IMR-90 (cell line): Measurements from ENCODE around the gene CLTA. TPM values are rescaled to one million over a fixed set of nuclear protein-coding genes. Genes with fewer than 3 reads are reported as not detected.

Source experiments
- ATAC-seq: fragments of 200-7000 bp; cut with Tn5 transposase; 2 replicates; pipeline ENCODE4 v1.9.1; 2020; ENCODE audit warnings: low read depth, mild to moderate bottlenecking, moderate library complexity
- BruUV-seq: library from RNA; stranded (reverse); fragments of 400-500 nt; replicated peaks from 2 replicates; lab custom pipeline; 2021; lab: Mats Ljungman, UMichigan
- CTCF ChIA-PET: fragments of 300-600 bp; formaldehyde crosslinking; extraction: SDS; loops from one replicate; lab custom pipeline; 2021; ENCODE audit warnings: antibody characterized with exemption; lab: Yijun Ruan, JAX
- POLR2A ChIA-PET: fragments of 300-600 bp; sonication (Branson Sonifier 250); formaldehyde crosslinking; loops from one replicate; lab custom pipeline; 2022; ENCODE audit warnings: antibody characterized with exemption; ENCODE audit not compliant: unreplicated experiment; lab: Charles Lee
- DNase-seq: peaks from one replicate; pipeline ENCODE4 v3.0.0; 2013
- H2AFZ ChIP-seq: replicated peaks from 2 replicates; pipeline ENCODE3; 2013; ENCODE audit warnings: low read length, mild to moderate bottlenecking; ENCODE audit not compliant: poor library complexity
- H2AK5ac ChIP-seq: 2 replicates; pipeline ENCODE4 v1.6.1; 2013; ENCODE audit warnings: low read depth, low read length, inconsistent platforms
- H2AK9ac ChIP-seq: replicated peaks from 2 replicates; pipeline ENCODE3; 2013; ENCODE audit warnings: mild to moderate bottlenecking, low read depth, low read length, moderate library complexity; ENCODE audit not compliant: poor library complexity
- H2BK120ac ChIP-seq: 2 replicates; pipeline ENCODE4 v1.6.1; 2013; ENCODE audit warnings: low read depth, low read length, inconsistent platforms
- H2BK15ac ChIP-seq: 3 replicates; pipeline ENCODE4 v1.6.1; 2013; ENCODE audit warnings: low read depth, low read length, inconsistent platforms
- H2BK20ac ChIP-seq: 2 replicates; pipeline ENCODE4 v1.6.1; 2013; ENCODE audit warnings: low read depth, mild to moderate bottlenecking, inconsistent platforms, low read length, moderate library complexity
- H2BK5ac ChIP-seq: 2 replicates; pipeline ENCODE4 v1.6.1; 2013; ENCODE audit warnings: mild to moderate bottlenecking, low read depth, low read length, inconsistent platforms; ENCODE audit not compliant: poor library complexity, severe bottlenecking
- H3K14ac ChIP-seq: replicated peaks from 2 replicates; pipeline ENCODE4 v1.6.1; 2013; ENCODE audit warnings: low read depth, low read length, inconsistent platforms
- H3K18ac ChIP-seq: 2 replicates; pipeline ENCODE4 v1.6.1; 2013; ENCODE audit warnings: low read depth, low read length, control low read depth
- H3K23ac ChIP-seq: 2 replicates; pipeline ENCODE4 v1.6.1; 2013; ENCODE audit warnings: low read depth, low read length, inconsistent platforms
- H3K27ac ChIP-seq: 2 replicates; pipeline ENCODE4 v1.5.1; 2013; ENCODE audit warnings: mild to moderate bottlenecking, control low read depth, low read length; ENCODE audit not compliant: insufficient read depth
- H3K27me3 ChIP-seq: 2 replicates; pipeline ENCODE4 v1.6.1; 2013; ENCODE audit warnings: low read length; ENCODE audit not compliant: control insufficient read depth, insufficient read depth
- H3K36me3 ChIP-seq: 2 replicates; pipeline ENCODE4 v1.6.1; 2013; ENCODE audit warnings: low read length, mixed read lengths; ENCODE audit not compliant: control insufficient read depth, insufficient read depth
- H3K4ac ChIP-seq: 2 replicates; pipeline ENCODE4 v1.6.1; 2013; ENCODE audit warnings: low read depth, low read length, inconsistent platforms
- H3K4me1 ChIP-seq: 2 replicates; pipeline ENCODE4 v1.6.1; 2013; ENCODE audit warnings: low read length, mixed read lengths; ENCODE audit not compliant: control insufficient read depth, insufficient read depth
- H3K4me2 ChIP-seq: 2 replicates; pipeline ENCODE4 v1.6.1; 2013; ENCODE audit warnings: low read depth, mild to moderate bottlenecking, control low read depth, low read length, moderate library complexity
- H3K4me3 ChIP-seq: 2 replicates; pipeline ENCODE4 v1.5.1; 2013; ENCODE audit warnings: low read depth, mild to moderate bottlenecking, control low read depth, low read length, moderate library complexity; ENCODE audit not compliant: insufficient read depth
- H3K56ac ChIP-seq: 2 replicates; pipeline ENCODE4 v1.6.1; 2013; ENCODE audit warnings: low read length, inconsistent platforms; ENCODE audit not compliant: insufficient read depth; ENCODE audit errors: extremely low read depth
- H3K79me1 ChIP-seq, 2 experiments: 2 replicates each; pipeline ENCODE4 v1.6.1; 2013; ENCODE audit warnings: low read length in 2 of 2, inconsistent platforms in 1 of 2, low read depth in 1 of 2
- H3K9ac ChIP-seq: 2 replicates; pipeline ENCODE4 v1.6.1; 2013; ENCODE audit warnings: low read depth, low read length, control low read depth
- H3K9me1 ChIP-seq: 2 replicates; pipeline ENCODE4 v1.6.1; 2013; ENCODE audit warnings: low read length, inconsistent platforms; ENCODE audit not compliant: insufficient read depth
- H3K9me3 ChIP-seq: 2 replicates; pipeline ENCODE4 v1.6.1; 2013; ENCODE audit warnings: low read length; ENCODE audit not compliant: control insufficient read depth, insufficient read depth
- H4K20me1 ChIP-seq: 2 replicates; pipeline ENCODE4 v1.6.1; 2013; ENCODE audit warnings: low read length, inconsistent platforms; ENCODE audit not compliant: insufficient read depth
- H4K5ac ChIP-seq: 2 replicates; pipeline ENCODE4 v1.6.1; 2013; ENCODE audit warnings: mild to moderate bottlenecking, low read depth, low read length, control low read depth
- H4K8ac ChIP-seq, 2 experiments: 2 replicates each; pipeline ENCODE4 v1.6.1; 2013; ENCODE audit warnings: low read depth in 2 of 2, low read length in 2 of 2, control low read depth in 1 of 2, inconsistent platforms in 1 of 2
- H4K91ac ChIP-seq: 2 replicates; pipeline ENCODE4 v1.6.1; 2013; ENCODE audit warnings: low read depth, low read length, inconsistent platforms; ENCODE audit not compliant: insufficient read depth
- FOS ChIP-seq: fragments of 150-350 bp; IDR thresholded peaks from 2 replicates; pipeline ENCODE4 v1.6.1; 2016; ENCODE audit warnings: low read depth, low read length
- MAFK ChIP-seq: IDR thresholded peaks from 2 replicates; pipeline ENCODE4 v1.6.1; 2012; ENCODE audit warnings: low read depth, low read length, improper control_type of control experiment
- NFE2L2 ChIP-seq: fragments of 150-350 bp; IDR thresholded peaks from 2 replicates; pipeline ENCODE4 v1.6.1; 2016; ENCODE audit warnings: low read depth, mild to moderate bottlenecking, low read length
- POLR2A ChIP-seq: IDR thresholded peaks from 2 replicates; pipeline ENCODE4 v1.6.1; 2012; ENCODE audit warnings: mild to moderate bottlenecking, low read depth, low read length
- RAD21 ChIP-seq: IDR thresholded peaks from 2 replicates; pipeline ENCODE4 v1.6.1; 2012; ENCODE audit warnings: low read length, improper control_type of control experiment
- RFX5 ChIP-seq: IDR thresholded peaks from 2 replicates; pipeline ENCODE4 v1.8.0; 2012; ENCODE audit warnings: low read depth, mild to moderate bottlenecking, low read length, moderate library complexity
- WGBS, 2 experiments: methylation state at CpG; one replicate each; pipeline versions ENCODE4 v1.1.5 to v1.1.7; 2013; ENCODE audit warnings: missing lambda C conversion rate in 2 of 2; ENCODE audit not compliant: insufficient read length in 1 of 2; ENCODE audit errors: extremely low coverage in 2 of 2; 5-methylcytosine and 5-hydroxymethylcytosine counted together
- dilution Hi-C: fragments of 300-500 bp; cut with HindIII; formaldehyde crosslinking; loops from one replicate; pipeline ENCODE4 v1.14.3; 2018; ENCODE audit warnings: low sequenced_read_pairs; ENCODE audit not compliant: unreplicated experiment
- in situ Hi-C: fragments of 300-500 bp; cut with MboI; formaldehyde crosslinking; loops from 3 replicates; pipeline ENCODE4 v1.14.3; 2019; ENCODE audit warnings: low sequenced_read_pairs, inconsistent platforms, mixed read lengths
- intact Hi-C: fragments of 100-400 bp; cut with micrococcal nuclease; formaldehyde crosslinking; loops from 2 replicates; pipeline ENCODE4 v1.10.0; 2022
- polyA plus RNA-seq, 3 experiments: library from polyadenylated mRNA; depleted of rRNA; stranded (reverse); fragments of >200 nt; gene quantifications; 2 replicates each; pipeline ENCODE4 v1.2.3, GENCODE V29; 2012; ENCODE audit warnings: low replicate concordance in 1 of 3
- total RNA-seq: library from RNA; depleted of rRNA; stranded (reverse); fragments of >200 nt; gene quantifications from 2 replicates; pipeline ENCODE4 v1.2.3, GENCODE V29; 2012
- TF ChIP-seq, protein P1 (sequence below): fragments of 150-350 bp; IDR thresholded peaks from 2 replicates; pipeline ENCODE4 v1.6.1; 2017; ENCODE audit warnings: mild to moderate bottlenecking, antibody characterized with exemption, low read length, low read depth

CLTA gene
- total and polyA plus RNA-seq, 2 of the 4 experiments (the other 2 are of a cell fraction) = 133 to 246 TPM

DNA sequence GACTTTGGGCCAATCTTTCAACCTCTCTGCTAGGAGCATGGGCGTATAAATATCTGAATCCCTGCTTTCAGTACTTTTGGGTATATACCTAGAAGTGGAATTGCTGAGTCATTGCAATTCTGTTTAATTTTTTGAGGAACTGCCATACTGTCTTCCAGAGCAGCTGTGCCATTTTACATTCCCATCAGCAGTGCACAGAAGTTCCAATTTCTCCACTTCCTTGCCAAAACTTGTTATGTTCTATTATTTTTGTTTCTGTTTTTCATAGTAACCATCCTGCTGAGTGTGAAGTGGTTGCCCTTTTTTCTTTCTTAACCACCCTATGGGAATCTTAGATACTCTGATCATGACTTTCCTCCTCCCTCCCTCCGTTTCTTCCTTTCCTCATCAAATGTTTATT, 32.6 kb upstream of the CLTA start:
- ChIA-PET POLR2A (no interaction called here), CTCF (no interaction called here)
- in situ Hi-C loops = no loop called here
- Histone ChIP-seq H3K18ac (peak overlapping the region; percentile 88), H2BK20ac (peak overlapping the region; percentile 80; the same call in 1 of the 2 replicates), H3K9me1 (peaks cover 30% of the 10 kb centered on the region), H3K4me3 (no peak overlapping the region), H3K27me3 (no peaks in the 10 kb centered on the region), H3K27ac (peak overlapping the region; percentile 75; the same call in 1 of the 2 replicates), H4K5ac (0 out of 2 replicates have a peak overlapping the region, but pooled peaks have one; percentile 30), H3K4me1 (peaks cover 15% of the 10 kb centered on the region), H4K91ac (no peak overlapping the region; the same call in 1 of the 2 replicates), H3K79me1 (peaks cover 0 to 23% of the 10 kb centered on the region in 2 experiments; a peak in 2 of 4 replicates), H3K4me2 (no peak overlapping the region), H4K20me1 (no peaks in the 10 kb centered on the region), H2BK15ac (0 out of 3 replicates have a peak overlapping the region, but pooled peaks have one; percentile 47), H2AK9ac (no peak overlapping the region), H3K23ac (no peak overlapping the region), H3K14ac (peak overlapping the region; percentile 52; the same call in 1 of the 2 replicates), H2AK5ac (peak overlapping the region; percentile 75; the same call in 1 of the 2 replicates), H2BK120ac (peak overlapping the region; percentile 57; the same call in 1 of the 2 replicates), H4K8ac (peak overlapping the region in 1 of 2 experiments; percentile 49; a peak in 1 of 4 replicates), H3K36me3 (peaks cover 23% of the 10 kb centered on the region), H2BK5ac (peak overlapping the region; percentile 37), H2AFZ (no peak overlapping the region), H3K9me3 (peaks cover 2% of the 10 kb centered on the region; the same call in 1 of the 2 replicates), H3K9ac (no peak overlapping the region), H3K56ac (no peak overlapping the region), H3K4ac (peak overlapping the region; percentile 47; the same call in 1 of the 2 replicates)
- DNase-seq (peak; percentile 33), ATAC-seq (no peak)
- no CpG with 5 or more reads among the region's 2 CpGs for WGBS, 2 experiments
- TF ChIP-seq MAFK (peak; percentile 82), RFX5 (no peak), POLR2A (no peak), RAD21 (no peak), NFE2L2 (peak; percentile 98), FOS (no peak)
- TF ChIP-seq, protein P1, sequence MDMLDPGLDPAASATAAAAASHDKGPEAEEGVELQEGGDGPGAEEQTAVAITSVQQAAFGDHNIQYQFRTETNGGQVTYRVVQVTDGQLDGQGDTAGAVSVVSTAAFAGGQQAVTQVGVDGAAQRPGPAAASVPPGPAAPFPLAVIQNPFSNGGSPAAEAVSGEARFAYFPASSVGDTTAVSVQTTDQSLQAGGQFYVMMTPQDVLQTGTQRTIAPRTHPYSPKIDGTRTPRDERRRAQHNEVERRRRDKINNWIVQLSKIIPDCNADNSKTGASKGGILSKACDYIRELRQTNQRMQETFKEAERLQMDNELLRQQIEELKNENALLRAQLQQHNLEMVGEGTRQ = no peak
- BruUV-seq = no TSS peak
- dilution Hi-C loops = no loop called here
- intact Hi-C loops = no loop called here
